WTC11 (cell line): ENCODE results near the gene C3.
"Not testable (repeated sequence)": the region's sequence is repeated elsewhere in the genome, so short reads cannot be mapped to it uniquely, and the experiment has no call there.

Experiments used
- ATF1 ChIP-seq: sonication (generic); formaldehyde crosslinking; IDR thresholded peaks from 2 replicates; pipeline ENCODE4 v1.8.1; 2023; ENCODE audit warnings: mild to moderate bottlenecking, moderate library complexity, missing genetic modification reagents
- CBFB ChIP-seq: sonication (generic); formaldehyde crosslinking; IDR thresholded peaks from 2 replicates; pipeline ENCODE4 v1.8.1; 2022; ENCODE audit warnings: mild to moderate bottlenecking, low read depth, missing genetic modification reagents
- CTCF ChIP-seq: fragments of 200-600 bp; IDR thresholded peaks from 2 replicates; pipeline ENCODE4 v1.8.0; 2022; ENCODE audit warnings: antibody characterized with exemption
- E2F5 ChIP-seq: sonication (generic); formaldehyde crosslinking; IDR thresholded peaks from 2 replicates; pipeline ENCODE4 v1.8.1; 2022; ENCODE audit warnings: mild to moderate bottlenecking, moderate library complexity, missing genetic modification reagents
- FOXJ3 ChIP-seq: sonication (generic); formaldehyde crosslinking; IDR thresholded peaks from 2 replicates; pipeline ENCODE4 v1.9.0; 2021; ENCODE audit warnings: missing genetic modification reagents, mild to moderate bottlenecking, borderline replicate concordance
- JUN ChIP-seq: sonication (generic); formaldehyde crosslinking; IDR thresholded peaks from 2 replicates; pipeline ENCODE4 v1.8.0; 2023; ENCODE audit warnings: mild to moderate bottlenecking, missing genetic modification reagents
- TEAD1 ChIP-seq: sonication (generic); formaldehyde crosslinking; IDR thresholded peaks from 2 replicates; pipeline ENCODE4 v1.8.0; 2022; ENCODE audit warnings: mild to moderate bottlenecking, missing genetic modification reagents
- USF2 ChIP-seq: sonication (generic); formaldehyde crosslinking; IDR thresholded peaks from 2 replicates; pipeline ENCODE4 v1.8.1; 2023; ENCODE audit warnings: mild to moderate bottlenecking, missing genetic modification reagents, moderate library complexity
- ZBTB21 ChIP-seq: sonication (generic); formaldehyde crosslinking; IDR thresholded peaks from 2 replicates; pipeline ENCODE4 v1.8.1; 2023; ENCODE audit warnings: mild to moderate bottlenecking, missing genetic modification reagents, borderline replicate concordance
- ZNF416 ChIP-seq: fragments of 250-450 bp; sonication (Bioruptor Pico); IDR thresholded peaks from 2 replicates; pipeline ENCODE4 v1.9.0; 2021; ENCODE audit warnings: mild to moderate bottlenecking, inconsistent platforms

GRCh38 chr19:6708913-6709312, 11.5 kb downstream of the C3 start:
- TF ChIP-seq CTCF; USF2 (CRISPR knock-in tag); ATF1 (CRISPR knock-in tag); CBFB; ZNF416 (CRISPR knock-in tag); FOXJ3 (CRISPR knock-in tag); ZBTB21; JUN (CRISPR knock-in tag); E2F5 (CRISPR knock-in tag); TEAD1 (CRISPR knock-in tag): not testable (repeated sequence)
